Brain pericyte (primary cell): ENCODE measurements around the gene TRIM31.
"Not testable (repeated sequence)": the region's sequence is repeated elsewhere in the genome, so short reads cannot be mapped to it uniquely, and the experiment has no call there.

Source experiments
- DNase-seq: peaks from one replicate; pipeline ENCODE4 v3.0.0-alpha.2; 2012; ENCODE audit warnings: low read depth, low spot score

The TRIM31 gene

DNA sequence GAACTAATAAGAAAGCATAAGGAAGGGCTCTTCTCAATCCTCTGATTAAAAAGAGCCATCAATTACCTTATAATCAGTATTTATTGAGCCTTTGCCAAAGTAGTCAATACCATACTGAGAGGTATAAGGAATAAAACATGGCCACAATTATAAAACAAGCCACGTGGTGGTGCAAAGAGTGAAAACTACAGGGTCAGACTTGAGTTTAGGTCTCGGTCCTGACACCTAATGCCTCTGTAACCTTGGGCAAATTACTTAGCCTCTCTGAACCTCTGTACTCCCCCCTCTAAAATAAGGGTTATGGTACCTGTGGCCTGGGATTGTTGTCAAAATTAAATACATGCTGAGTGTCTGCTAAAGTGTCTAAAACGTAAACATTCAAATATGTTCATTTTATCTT is 36.3 kb upstream of the TRIM31 start:
- DNase-seq, result no peak

DNA sequence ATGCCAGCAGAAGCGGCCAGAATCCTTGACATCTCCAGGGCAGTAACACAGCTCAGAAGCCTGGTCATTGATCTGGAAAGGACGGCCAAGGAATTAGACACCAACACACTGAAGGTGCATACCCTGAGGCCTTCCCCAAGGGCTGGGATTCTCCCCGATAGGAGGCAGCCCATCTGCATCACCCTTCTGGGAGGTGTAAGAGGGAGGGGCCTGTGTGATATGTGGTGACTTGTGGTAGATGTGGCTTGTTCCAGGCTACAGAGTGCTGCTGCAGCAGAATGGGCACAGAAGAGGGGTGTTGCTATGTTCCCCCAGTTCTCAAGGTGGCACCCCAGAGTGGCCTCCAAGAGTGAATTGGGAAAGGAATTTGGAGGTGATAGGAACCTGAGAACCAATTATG is 34.2 kb upstream of the TRIM31 start:
- DNase-seq, result no peak

DNA sequence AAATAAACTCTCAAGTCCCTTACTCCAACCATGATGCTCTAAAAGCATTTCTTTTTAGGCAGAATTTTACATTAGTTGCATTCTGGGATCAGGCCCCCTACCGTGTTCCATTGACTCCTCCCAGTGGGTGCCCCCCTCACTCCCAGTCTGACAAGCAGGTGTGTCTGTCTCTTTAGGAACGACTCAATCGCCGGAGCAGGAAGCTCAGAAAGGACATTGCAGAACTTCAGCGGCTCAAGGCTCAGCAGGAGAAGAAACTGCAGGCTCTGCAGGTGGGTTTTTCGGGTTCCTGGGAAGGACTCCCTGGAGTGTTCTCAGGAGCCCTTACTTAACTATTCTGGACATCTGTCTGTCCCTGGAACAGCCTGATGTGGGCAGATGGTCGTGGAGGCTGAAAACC is 32.9 kb upstream of the TRIM31 start:
- DNase-seq, result no peak

DNA sequence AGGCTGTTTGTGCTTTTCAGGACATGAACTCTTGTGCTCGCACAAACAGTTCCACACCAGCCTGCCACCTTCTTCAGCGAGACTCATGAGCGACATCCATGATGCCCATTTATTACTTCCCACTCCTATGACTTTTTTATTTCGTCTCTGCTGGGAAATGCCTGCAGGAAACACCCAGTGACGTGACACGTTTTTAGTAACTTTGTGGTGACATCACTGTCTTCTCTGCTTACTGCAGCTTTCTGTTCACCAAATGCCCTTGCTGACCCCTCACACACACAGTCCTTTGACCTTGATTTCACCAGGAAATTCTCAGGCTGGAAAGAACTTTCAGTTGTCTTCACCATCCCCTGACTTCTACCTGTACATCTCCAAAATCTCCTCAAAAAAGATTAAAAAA is 31.9 kb upstream of the TRIM31 start:
- no peak for DNase-seq

DNA sequence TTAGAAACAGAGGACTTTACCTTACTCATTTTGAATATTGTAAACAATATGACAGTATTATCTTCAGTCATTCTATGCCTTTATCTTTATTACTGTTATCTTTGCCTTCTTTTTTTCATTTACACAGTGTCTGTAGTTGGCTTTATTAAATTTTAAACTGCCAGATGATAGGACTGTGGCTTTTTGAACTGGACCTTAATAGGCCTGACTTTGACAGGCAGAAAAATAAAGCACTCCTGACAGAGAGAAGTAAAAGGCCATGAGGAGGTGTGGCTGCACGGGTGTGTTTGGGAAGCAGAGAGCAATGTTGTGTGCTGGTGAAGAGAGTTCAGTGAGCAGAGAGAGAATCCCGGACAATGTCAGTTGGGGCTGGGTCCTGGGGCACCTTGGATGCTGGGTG is 30.9 kb upstream of the TRIM31 start:
- DNase-seq, result no peak

DNA sequence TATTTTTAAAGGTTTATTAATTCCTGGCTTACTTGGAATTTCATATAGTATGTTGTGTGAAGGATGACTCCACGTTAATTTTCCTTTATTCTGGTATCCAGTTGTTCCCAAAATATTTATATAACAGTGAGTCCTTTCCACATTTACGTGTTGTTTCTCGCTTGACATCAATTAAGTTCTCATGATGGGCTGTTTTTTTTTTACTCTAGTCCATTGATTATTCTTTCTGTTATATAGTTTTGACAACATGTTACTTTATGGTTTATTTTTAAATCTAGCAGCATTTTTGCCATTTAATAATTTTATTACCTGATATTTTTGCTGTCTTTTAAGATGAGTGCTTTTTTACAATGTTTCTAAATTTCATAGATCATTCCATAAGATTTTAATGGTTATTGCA is 29.8 kb upstream of the TRIM31 start:
- DNase-seq, result no peak

DNA sequence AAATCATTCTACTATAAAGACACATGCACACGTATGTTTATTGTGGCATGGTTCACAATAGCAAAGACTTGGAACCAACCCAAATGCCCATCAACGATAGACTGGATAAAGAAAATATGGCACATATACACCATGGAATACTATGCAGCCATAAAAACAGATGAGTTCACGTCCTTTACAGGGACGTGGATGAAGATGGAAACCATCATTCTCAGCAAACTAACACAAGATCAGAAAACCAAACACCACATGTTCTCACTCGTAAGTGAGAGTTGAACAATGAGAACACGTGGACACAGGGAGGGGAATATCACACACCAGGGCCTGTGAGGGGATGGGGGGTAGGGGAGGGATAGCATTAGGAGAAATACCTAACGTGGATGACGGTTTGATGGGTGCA is 27.4 kb upstream of the TRIM31 start:
- not testable (repeated sequence) for DNase-seq

DNA sequence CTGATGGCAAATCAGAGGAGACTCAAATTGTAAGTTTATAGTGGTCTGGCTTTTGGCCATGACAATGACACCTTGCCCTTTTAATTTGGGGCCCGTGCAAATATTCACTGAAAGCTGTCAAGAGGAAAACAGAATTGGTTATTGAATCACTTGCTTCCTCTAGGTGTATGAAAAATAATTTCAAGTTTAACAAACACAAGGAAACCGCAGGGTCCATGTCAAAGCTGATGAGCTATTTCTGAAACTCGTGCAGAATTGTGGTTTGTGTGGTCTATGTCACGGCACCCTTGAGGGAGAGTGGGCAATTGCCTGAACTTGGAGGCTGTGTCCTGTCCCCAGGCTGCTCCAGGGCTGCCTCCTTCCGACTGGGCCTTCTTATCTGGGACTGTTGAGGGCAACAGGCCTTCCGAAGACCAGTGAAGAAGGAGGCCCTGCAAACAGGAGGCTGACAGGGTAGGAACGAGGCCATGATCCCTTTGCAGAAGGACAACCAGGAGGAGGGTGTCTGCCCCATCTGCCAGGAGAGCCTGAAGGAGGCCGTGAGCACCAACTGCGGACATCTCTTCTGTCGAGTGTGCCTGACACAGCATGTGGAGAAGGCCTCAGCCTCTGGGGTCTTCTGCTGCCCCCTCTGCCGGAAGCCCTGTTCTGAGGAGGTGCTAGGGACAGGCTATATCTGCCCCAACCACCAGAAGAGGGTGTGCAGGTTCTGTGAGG is 23.8 kb upstream of the TRIM31 start:
- DNase-seq, result no peak

DNA sequence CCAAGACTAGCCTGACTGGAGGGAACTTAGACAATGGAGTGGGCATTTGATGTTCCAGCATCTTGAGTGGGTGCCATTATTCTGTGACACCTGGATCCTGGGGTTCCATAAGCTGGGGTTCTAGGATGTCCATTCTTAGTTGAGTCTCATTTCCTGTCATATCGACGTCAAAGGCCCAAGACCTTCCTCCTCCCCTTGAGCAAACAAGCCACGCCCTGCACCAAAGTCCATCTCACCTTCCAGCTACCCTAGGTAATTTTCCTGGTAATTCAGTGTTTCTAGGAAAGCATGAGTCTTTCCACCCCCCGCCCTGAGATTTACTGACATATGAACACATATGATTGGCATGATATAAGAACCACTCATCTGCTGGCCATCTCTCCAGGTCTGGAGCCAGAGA is 22.9 kb upstream of the TRIM31 start, which contains the start of gene TRIM40:
Gene TRIM40 (plus strand): TSS at position 384 of the 400 bp plus-strand sequence. CDS start 897 bp downstream, outside the sequence.
- no peak for DNase-seq

DNA sequence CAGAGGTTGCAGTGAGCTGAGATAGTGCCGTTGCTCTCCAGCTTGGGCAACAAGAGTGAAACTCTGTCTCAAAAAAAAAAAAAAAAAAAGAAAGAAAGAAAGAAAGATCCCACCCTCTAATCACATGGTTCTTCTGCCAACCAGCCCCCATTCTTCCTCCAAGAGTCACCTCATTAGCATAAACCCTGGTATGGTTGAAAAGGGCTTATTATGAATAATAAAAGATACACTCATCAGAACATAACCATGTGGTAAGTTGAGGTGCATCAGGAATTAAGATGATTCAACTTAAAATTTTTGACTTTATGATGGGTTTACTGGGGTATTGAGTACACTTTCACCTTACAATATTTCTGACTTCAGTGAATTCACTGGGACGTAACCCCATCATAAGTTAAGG is 22.3 kb upstream of the TRIM31 start:
- no peak for DNase-seq

DNA sequence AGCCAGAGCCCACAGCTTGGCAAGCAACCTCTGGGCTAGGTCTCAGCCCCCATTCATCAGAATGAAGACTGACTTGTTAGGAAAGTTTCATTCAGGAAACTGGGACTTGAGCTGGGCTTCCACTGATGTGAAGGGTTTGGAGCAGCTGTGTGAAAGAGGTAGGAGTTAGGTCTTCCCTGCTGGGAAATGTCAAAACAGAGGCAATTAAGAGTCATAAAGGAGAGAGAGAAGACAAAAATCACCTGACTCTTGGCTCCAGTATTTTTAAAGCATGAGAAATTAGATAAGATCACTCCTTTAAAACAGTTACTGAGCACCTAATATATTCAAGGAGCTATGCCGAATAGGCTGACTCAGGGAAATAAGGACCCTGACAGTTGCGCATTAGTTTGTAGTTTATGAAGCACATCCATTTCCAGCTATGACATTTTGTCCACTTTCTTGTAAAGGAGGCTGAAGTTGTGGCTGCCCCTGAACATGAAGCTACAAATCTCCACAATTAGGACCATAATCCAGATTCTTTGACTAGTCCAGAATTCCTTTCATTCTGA is 19.1 kb upstream of the TRIM31 start:
- DNase-seq, result no peak

DNA sequence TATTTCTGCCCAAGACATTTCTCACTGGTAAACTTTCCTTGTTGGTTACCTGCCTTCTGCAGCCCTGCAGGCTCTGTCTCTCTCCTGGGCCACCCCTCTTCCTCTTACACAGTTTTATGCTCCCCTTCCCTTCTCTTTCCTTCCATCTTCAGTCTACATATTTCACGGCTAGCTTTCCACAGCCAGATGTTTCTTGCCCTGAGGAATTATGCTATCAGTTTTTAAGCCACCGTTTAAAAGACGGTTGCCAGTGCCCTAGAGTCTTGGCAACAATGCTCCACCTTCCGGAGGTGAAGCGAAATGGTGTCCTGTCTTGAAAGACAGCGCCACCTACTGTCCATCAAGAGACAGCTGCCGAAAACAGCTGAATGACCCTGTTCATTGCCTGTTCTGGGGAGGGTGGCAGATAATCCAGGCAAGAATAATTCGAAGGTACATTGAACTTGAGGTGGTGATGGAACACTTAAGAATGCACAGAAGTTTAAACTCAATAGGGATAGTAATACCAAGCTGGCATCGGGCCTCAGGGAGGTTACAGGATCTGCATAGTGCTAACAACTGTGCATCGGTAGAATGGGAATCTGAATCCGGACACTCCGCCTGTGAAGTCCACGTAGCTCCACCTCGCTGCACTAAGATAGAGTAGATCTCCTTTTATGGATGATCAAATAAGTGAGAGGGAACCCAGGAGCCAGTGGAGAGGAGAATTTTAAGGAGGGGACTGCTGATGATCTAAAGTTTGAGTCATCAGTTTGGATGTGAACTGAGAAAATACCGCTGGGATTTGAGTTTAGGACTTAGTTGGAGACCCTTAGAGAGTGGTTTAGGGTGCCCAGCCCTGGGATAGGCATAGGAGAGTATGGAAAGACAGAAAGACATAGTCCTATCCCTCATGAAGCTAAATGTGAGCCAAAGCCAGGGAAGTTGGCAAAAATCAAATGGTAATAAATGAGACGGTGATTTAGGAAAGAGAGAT is 18.3 kb upstream of the TRIM31 start:
- peak; percentile 45 for DNase-seq

DNA sequence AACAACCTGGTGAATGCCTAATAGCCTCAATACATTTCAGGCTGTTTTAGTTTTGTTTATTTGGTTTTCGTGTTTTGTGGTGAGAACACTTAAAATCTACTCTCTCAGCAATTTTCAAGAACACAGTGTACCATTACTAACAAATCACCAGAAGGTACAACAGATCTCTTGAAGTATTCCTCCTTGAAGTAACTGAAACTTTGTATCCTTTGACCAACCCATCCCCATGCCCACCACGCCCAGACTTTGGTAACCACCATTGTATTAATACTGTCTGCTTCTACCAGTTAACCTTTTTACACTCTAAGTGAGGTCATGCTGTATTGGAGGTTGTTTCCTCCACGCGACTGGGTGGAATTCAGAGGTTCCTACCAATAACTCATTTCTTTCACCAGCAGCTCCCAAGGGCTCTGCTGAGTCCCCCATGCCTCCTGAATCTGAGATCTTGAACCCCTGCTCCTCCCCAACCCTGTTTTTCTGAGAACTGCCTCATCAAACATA is 17.3 kb upstream of the TRIM31 start:
- no peak for DNase-seq

DNA sequence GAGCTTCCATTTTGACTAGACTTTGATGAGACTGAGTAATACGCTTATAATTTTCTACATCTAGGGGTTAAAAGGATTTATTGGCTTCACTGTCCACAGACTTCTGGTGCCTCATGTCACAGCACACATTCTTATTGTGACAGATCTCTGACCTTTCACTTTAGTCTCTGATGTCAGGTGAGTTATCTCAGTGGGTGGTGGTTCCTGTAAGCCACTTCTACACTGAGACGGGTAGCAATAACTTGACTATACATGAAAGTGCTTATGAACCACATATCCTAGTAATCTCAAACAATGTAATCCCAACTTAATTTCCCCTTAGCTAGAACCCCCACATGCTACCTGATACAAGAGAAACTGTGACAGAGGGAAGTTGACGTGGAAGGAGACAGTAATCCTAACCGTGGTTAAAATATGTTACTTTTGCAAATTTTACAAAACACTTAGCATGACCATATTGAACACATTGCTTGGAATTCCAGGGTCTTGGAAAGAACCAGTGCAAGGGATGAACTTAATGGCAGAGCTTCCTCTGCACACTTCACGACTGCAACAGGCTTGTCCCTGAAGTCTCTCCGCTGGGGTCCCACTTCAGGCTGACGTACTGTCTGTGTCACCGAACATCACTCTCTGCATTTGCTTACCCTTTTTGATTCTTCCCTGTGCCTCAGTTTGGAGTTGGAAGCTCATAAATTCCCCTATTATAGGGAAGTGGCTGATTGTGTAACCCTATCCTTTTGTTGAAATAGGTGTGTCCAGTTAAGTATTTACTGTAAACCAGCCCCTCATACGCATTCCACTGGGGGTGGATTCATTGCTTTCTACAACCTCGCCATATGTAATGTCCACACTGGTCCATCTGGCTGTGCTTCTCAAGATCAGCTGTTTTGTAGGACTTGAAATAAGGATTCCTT is 16.6 kb upstream of the TRIM31 start:
- no peak for DNase-seq

DNA sequence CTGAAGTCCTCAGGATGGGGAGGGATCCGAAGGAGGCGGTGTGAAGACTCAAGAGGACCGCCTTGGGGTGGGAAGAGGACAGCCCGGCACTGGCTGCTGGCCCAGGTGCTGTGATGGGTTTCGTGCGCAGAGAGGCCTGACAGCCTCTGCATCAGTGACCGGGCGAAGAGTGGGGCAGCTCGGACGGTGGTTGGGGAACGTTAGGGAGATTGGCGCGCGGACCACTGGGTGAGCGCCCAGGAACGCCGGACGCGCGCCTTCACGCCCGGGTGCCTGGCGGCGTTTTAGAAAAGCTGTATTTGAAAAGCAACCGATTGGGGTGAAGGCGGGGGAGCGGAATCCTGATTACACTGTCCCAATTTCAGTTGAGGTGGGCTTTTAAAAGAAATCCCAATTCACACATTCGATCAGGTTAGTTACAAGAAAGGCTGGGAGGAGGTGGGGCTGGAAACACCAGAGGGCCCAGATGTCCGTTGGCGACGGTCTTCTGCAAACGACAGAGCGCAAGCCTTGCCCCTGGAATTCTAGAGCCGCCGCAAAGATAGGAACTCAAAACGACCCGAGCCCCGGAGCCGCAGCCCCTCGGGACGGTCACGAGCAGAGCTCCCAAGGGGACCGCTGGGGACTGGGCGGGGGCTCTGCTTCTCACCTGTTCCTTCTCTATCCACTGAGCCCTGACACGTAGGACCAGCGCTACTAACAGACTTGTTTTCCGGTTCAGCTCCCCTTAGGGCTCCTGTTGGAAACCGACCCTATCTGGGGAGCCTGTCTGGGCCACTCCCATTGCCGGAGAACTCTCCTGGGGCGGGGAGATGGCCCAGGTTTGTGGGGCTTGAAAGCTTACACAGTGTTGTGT is 14.6 kb upstream of the TRIM31 start:
- DNase-seq, result no peak

DNA sequence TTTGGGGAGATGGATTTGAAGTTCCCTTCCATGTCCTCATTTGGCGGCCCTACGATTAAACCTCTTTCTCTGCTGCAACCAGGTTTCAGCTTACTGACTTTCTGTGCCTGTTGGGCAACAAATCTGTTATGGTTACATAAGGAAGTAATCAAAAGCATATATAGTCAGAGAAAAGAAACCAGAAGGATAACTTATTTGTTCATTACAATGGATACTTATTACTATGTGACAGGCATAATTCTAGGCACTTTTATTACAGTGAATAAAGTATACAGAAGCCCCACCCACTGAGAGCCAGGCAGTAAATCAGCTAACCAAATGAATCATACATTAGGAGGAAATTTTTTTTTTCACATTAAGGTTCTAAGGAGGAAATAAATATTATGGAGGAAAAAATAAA is 9.6 kb upstream of the TRIM31 start:
- no peak for DNase-seq

DNA sequence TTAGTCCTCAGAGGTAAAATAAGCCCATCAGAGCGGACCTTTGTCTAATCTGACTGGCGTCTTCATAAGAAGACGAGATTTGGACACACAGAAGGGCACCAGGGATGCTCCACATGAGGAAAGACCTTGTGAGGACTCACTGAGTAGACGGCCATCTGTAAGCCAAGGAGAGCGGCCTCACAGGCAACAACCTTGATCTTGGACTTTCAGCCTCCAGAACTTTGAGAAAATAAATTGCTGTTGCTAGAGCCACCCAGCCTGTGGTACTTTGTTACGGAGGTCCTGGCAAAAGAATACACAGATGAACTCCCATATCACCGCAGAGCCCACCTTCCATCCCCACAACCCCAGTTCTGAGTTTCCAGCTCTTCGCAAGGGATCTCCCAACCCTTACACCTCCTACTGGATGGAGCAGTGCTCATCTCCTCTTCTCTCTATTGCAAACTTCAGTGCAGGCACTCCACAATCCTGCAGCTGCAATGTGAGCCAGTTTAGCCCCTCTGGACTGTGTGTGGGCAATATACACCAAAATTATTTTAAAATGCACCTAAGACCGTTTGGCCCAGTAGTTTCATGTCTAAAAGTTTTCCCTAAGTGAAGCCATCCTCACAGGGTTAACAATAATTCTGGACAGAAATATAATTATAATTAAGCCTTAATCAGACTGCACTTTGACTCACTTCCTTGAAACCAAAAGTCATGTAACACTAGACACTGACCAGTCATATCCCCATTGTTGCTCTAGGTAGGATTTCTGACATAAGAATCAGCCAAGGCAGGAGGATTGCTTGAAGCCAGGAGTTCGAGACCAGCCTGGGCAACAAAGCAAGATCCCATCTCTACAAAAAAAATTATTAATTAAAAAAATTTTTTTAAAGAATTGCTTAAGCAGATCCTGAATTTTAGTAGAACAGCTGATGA is 8.8 kb upstream of the TRIM31 start:
- DNase-seq, result no peak

DNA sequence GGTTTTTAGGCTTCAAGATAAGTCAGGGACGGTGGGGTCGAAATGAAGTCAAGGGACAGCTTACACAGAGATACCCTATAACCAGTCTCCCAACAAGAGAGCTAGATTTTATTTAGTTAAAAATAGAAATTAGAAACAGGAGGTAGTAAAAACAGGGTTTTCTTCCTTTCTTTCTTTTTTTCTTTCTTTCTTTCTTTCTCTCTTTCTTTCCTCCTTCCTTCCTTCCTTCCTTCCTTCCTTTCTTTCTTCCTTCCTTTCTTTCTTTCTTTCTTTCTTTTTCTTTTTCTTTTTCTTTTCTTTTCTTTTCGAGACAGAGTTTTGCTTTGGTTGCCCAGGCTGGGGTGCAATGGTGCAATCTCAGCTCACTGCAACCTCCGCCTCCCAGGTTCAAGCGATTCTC is 5.8 kb upstream of the TRIM31 start:
- DNase-seq, result not testable (repeated sequence)

DNA sequence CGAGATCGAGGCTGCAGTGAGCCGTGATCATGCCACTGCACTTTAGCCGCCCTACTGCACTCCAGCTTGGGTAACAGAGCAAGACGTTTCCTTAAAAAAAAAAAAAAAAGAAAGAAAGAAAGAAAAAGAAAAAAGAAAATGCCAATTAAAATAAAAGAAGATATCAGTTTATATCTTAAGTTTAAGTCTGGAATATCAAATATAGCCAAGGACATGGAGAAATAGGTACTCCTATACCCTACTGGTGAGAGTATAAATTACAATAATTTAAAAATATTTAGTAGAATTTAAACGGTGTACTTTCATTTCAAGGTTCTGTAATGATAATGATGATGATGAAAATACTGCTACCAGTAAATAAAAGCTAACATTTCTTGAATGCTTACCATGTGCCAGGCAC is 3.8 kb upstream of the TRIM31 start:
- no peak for DNase-seq
